GM19043 (cell line): ENCODE results near the gene SCFD2.

Source experiments
- ATAC-seq: cut with Tn5 transposase; IDR thresholded peaks from one replicate; pipeline ENCODE4 v1.9.1; 2021; ENCODE audit warnings: low read depth; ENCODE audit not compliant: unreplicated experiment

The SCFD2 gene

DNA sequence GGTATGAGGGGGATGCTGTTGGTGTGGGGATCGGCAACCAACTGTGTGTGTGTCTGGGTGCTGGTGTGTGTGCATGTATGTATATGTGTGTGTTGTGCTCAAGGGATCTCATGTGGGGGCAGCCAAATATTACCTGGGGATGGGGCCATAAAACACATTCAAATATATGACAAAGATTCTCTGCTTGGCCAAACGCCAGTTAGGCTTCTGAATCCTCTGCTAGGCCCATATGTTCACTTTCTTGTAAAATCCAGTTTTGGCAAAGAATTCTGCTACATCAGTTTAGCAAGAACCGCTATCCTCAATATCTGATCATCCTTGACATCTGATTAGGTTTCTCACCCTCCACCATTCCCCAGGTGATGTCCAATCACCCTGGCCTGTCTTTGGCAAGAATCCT lies 397.2 kb downstream of the SCFD2 start:
- ATAC-seq, result no peak

DNA sequence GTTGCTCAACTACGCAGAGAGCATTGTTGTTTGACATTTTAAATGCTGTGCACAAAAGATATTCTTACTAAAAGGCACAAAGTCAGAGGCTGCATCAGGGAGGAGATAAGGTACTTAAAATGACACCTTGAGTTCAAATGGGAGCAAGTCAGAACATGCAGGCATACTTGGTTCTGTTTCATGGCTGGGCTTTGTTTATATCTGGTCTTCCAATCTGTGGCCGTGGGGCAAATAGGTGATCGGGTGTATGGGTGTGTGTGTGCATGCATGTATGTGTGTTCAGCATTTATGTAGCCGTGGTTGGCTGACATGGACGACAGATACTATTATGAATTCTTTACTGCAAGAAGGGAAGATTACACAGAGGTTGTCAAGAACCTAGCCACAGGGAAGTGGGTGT lies 397.6 kb downstream of the SCFD2 start:
- ATAC-seq, result no peak

DNA sequence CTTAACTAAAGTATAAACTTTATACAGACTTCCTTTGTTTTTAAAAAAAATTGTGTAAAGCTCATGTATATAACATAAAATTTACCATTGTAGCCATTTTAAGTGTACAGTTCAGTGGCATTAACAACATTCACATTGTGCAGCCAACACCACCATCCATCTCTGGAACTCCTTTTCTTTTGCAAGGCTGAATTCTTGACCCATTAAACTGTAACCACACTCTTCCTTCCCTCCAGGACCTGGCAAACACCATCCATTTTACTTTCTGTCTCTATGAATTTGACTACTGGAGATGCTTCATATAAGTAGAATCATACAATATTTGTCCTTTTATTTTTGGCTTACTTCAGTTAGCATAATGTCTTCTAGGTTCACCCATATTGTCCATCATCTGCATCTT lies 399.1 kb downstream of the SCFD2 start:
- no peak for ATAC-seq

DNA sequence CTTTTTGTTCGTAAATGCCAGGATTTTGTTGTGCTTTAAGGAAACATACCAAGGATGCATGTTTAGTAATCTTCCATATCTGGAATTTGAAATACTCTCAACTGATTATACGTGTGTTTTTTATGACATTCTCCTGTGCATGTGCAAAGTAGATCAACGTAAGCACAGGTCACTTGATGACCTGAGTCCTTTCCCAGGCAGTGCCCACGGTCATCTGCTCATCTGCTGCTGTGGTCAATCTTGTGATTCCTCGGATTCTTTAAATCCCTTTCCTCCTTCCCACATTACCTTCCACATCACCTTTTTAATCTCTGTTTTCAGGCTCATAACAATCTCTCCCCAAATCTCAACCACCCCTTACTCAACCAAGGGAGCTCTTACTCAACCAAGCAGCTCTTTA lies 399.7 kb downstream of the SCFD2 start:
- no peak for ATAC-seq

DNA sequence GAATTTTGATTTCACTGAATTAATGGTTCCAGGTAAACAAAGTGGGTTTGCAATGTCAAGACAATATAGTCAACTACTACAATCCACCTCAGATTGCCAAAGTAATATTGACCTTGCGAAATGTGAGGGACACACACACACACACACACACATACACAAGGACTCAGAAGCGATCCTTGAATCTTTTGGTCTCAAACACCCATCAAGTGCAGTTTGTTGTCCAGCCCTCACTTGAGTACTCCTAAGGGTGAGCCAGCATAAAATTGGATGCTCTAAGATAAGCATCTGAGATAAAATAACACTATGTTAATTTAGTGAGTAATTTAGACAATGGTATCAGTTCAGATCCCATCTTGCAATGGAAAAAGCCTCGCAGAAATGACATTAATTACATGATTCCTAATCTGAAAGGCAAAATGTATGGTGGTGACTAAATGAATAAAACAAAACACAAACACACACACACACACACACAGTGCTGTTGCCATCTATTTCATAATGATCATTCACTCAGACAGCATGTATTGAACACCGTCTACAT lies 401.2 kb downstream of the SCFD2 start:
- ATAC-seq, result no peak

DNA sequence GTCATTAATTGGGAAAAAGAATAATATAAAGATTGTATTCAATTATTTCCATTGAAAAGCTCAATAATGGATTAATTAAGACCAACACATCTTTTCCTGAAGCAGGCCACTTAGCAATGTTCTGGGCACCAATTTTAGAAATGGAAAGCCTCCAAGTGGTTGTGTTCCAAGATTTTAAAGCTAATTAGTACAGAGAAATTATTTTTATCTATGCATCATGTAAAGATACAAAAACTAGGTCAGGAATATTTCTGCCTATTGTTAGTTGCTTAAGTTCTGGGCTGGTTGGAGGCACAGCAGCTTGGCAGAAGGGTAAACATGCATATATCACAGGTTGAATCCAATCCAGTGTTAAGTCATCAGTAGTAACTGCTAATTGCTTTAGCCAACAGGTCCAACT lies 401.9 kb downstream of the SCFD2 start:
- no peak for ATAC-seq

DNA sequence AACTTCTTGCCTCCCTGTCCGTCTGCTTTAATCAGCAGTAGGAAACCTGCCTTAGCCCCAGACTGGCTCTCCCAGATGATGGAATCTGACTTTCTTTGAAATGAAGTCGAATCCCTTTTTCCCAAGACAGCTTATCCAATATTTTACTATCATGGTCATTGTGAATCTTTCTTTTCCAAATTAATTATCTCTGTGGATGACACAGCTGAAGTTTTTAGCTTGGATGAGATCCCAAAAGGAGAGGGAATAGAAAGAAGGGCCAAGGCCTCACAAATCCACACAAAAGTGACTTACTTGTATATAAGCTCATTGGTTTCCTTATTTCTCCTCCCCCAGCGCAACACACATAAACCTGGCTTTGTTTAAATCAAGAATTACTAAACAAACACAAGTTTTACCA lies 403.1 kb downstream of the SCFD2 start:
- ATAC-seq, result no peak

DNA sequence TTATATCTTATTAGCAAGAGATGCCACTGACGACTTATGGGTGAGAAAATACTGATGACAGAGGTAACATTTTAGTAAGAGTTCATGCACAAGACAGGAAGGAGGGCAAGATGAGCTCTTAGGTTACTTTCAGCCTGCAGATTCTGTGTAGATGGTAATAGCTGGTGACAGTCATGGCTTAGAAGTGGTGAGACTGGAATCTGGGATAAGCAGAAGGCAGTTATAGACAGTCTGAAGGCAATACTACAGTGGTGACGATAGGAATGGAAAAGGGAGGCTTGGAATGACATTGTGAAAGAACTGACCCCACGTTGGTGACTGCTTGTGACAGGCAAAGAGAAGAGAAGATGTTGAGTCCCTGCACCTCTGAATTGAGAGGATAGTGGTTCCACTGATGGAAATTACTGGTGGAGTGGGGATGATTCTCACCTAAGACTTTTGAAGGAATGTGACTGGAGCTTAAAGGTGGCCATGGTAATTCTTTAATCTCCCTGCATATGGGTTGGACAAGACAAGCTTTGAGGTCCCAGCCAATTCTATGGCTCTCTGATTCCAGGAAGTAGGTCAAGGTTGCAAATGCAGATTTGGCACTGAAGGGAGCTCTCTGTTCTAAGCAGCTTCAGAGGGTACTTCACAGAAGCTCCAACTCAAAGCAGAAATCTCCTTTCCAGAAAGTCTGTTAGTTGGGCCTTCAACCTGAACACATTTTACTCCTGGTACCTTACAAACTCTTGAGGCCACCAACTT lies 404.0 kb downstream of the SCFD2 start:
- ATAC-seq, result no peak

DNA sequence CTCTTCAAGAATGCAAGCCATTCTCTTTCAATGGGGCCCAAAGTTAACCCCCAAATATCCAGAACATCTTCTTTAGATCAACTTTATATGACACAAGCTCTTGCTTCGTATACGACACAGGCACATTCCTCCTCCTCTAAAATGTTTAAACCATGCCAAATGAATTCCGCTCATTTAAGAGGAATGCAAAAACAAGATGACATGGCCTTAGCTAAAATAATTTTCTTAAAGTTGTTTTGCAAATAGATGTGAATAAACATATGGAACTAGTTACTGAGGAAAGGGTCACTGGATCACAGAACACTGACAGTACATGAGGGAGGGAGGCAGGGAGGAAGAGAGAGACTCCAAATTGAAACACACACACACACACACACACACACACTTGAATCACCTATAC lies 406.3 kb downstream of the SCFD2 start:
- no peak for ATAC-seq

DNA sequence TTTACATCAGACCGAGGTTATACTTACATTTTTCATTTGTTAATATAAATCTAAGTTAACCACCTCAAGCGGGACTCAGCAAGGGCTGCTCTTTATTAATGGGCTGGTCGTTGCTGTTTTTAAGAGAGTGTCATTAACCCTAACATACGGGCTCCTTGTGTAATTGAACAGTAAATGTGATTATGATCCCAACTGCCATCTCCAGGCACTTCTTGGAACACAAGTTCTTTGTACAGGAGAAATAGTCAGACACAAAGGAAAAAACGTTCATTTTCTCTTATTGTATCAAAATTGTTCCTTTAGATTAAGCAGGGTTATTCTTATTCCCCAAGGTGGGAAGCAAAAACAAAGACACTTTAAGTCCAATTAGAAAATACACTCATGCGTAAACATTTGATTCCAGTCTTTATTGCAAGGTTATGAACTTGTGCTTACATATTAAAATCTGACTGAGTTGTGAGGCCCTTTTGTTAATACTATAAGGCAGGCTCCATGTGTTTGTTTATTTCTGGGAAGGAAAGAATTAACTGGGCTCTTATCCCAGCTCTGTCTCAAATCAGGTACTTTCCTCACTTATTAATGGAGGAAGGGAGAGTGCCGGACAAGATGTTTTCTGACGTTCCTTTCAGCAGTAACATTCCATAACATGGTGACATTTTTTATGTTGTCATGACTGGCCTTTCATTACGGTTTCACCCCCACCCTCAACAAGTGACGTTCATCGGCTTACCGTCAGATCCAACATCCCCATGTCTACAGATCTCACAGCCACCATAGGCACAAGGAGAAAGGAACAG lies 407.8 kb downstream of the SCFD2 start:
- ATAC-seq, result no peak

DNA sequence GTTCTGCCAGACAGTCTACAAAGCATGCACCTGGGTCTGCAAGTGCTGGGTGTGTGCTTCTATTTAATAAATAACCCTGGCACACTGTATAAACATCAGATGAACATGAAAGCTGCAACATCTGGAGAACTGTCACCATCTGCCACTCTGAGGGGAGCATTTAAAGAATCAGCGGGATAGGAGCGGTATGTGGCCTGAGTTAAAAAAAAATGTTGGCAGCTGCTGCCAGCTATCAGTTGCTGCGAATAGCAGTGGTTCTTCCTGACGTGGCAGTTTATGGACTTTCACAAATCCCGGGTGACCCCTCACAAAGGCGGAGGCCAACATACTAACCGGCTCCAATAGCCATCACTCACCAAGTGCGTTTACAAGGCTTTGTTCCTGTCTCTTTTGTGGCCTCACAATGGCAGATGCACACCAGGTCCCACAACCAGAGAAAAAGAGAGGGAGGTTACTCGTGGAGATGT lies 408.6 kb downstream of the SCFD2 start:
- no peak for ATAC-seq

DNA sequence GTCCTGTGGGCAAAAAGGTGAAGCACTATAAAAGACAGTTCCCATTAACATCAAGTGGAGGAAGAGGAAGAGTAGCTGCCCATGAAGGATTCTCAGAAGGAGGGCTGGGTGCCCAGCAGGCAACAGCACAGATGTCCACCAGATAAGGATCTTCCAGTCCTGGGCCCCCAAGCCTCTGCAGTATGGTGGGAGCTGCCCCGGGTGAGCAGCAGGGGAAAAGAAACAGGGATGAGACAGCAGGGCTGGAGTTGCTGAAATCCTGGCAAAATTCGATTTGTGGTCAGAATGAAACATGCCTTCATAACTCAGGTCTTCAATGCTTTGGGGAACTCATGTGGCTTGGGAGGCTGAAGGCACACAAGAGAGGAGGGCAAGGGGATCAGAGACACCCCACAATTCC lies 409.2 kb downstream of the SCFD2 start:
- no peak for ATAC-seq

DNA sequence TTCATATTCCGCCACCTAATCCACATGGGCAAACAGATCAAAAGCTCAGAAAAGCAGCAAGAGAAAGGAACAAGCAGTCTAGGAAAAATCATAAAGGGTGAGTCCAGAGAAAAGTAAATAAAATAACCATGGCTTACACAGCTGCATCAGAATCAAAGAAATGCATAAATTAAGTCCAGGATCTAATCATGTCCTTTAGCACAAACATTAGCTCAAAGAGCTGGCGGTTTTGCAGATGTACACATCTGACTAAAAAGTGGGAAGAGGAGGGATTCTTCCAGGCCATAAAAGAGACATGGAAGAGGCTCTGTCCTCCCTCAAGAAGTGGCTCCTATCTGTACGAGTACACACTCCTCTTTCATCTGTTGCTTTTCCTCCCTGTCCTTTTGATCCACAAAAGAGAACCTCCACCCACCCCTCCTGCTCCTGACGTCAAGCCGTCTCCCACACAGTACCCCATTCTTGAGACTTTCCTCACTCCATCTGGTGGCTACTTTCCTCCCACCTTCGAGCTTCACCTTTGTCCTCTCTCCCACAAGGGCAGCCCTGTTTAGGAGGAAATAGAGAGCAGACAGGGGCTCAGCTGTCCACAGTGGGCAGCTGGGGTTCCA lies 411.2 kb downstream of the SCFD2 start:
- no peak for ATAC-seq

DNA sequence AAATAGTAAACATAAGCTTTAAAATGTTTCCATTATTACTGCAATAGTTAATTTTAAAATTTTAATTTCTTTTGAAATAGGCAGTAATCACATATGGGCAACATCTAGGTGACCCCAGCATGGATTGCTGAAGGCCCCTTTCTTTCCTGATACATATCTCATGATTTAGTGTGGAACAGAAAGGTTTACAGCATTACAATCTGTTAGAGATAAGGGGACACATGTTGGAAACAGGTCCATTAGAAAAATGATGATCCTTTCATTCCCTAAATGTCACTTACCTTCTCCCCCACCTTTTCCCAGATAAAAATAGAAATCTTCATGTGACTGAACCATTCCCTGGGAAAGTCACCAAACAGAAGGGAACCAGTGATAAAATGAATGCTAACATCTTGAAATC lies 413.3 kb downstream of the SCFD2 start:
- no peak for ATAC-seq

DNA sequence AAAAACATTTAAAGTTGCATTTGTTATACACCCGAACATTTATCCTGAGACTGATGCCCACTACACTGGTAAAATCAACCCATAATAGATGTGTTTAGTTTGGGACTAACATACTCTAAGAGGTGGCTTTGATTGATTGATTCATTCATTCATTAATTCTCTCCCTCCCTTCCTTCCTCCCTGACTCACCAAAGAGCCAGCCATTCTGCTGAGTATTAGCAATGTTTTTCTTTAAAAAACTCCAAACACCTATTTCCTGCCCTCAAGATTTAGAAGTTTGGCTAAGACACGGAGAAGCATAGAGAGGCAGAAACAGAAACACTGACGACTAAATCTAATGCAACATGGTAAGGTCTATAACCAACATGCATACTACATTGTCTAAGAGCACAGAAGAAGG lies 414.8 kb downstream of the SCFD2 start:
- no peak for ATAC-seq

DNA sequence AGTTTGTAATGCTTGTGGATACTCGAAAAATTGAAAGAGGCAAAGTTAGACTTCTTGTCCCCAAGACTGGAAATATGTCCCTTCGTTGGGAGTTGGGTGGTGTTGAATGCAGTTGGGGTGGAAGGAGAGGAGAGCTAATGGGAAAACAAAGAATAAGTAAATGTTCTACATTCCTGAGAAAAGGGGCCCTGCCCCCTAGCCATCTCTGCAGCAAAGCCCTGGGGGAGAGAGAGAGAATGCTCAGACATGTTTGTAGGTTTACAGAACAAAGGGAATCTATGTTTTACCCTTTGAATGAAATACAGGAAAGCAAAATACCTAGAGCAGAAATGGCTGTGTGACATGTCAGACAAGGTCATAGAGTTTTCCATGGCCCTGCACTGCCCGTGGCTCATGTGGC lies 415.6 kb downstream of the SCFD2 start:
- no peak for ATAC-seq

DNA sequence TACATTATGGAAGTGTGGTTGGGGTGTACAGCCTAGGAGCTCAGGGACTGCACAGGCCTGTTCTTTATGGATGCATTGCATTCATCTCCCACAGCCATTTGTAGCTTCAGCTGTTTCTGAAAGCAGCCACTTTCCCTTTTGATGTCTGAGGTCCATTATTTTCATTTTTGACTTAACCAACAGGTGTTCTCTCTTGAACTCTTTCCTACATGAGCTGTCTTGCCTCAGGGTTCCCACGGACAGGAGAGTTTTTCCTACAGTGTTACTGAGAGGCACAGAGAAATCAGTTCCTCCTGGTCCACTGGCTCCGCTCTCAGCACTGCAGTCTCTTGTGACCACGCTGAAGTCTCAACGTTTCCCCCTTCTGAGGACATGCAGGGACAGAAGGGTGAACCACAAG lies 416.5 kb downstream of the SCFD2 start:
- no peak for ATAC-seq

DNA sequence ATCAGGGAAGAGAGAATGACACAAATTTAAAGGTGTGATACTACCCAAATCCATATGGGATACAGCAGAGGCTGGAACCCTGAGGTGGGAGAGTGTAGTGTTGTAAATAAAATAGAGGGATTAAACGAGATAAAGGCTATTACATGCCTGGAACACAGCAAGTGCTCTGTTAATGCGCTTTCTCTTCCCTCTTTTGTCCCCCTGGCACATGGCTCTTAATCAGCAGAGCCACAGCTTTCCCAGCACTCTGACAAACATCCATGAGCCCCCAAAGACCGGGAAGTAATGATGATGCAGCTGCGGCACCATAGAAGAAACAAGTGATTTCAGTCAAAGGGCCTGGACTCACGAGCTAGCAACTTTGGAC lies 417.8 kb downstream of the SCFD2 start:
- ATAC-seq, result no peak

DNA sequence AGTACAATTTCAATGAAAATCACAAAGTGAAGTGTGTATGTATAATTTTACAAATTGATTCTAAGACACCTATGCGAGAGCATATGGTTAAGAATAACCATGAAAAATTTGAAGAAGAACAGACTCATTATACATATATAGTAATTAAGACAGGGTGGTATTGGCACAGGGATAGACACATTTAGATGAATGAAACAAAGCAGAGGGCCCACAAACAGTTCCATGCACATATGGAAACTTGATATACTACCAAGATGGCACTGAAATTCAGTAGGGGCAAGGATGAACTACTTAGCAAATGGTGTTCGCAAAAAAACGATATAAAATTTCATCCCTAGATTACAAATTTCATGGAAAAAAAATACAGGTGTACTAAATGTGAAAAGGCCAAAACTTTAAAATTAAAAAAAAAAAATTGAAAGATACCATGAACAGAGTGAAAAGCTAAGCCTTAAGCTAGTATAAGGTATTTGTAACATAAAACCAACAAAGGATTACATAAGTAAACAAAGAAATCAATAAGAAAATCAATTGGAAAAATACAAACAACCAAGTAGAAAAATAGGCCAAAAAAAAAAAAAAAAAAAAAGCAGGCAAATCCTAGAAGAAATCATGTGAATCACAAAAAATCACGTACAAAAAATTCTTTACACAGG lies 418.3 kb downstream of the SCFD2 start:
- ATAC-seq, result no peak

DNA sequence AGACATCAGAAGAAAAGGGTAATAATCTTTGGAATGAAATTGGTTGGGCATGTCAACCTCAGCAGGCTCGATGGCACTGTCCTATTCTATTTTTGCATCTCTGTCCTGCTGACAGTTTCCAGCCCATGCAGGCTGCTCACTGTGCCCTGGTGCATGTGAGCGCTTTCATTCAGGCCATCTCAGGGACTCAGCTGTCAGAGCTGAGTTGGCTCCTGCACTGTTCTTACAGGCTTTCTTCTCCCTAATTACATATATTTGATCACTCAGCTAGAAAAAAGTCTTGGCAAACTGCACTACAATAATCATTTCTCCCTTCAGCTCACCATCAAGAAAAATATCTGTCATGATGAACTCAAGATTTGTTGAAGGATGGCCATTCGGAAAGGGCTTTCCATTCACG lies 419.0 kb downstream of the SCFD2 start:
- no peak for ATAC-seq

DNA sequence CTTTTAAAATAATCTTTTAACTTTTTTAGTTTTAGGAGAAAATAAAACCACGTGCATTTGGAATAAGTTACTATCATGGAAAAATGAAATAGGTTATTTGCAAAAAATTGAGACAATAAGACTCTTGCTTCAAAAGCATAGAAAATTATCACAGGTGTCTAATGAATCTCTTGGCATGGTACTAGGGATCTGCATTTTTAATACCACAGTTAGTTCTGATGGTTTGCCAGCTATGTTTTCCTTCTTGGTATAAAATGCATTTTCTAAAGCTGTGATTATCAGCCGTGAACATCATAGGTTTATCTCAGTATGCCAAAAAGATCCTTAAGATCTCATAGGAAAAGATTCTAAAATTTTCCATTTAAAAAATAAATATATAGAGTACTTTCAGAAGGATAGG lies 419.9 kb downstream of the SCFD2 start:
- ATAC-seq, result no peak
